ENCODE results near the gene NRIP1. TPM values are rescaled to one million over a fixed set of nuclear protein-coding genes. Genes with fewer than 3 reads are reported as not detected.
A peak's percentile ranks its signal among the peaks of the same experiment; 100 is the strongest.

The NRIP1 gene
- total RNA-seq = 11.4 and 11.7 TPM in 2 replicates

- Mint-ChIP-seq H3K36me3 (ENCODE audit: low read depth) (no peaks in the 10 kb centered on the region), H3K27ac (peak within 1 kb of the TSS; percentile 88), H3K9me3 (no peaks in the 10 kb centered on the region), H3K4me1 (ENCODE audit: low read depth) (peaks cover 52% of the 10 kb centered on the region), H3K27me3 (ENCODE audit: insufficient read depth) (peaks cover 25% of the 10 kb centered on the region), H3K4me3 (peak within 1 kb of the TSS; percentile 93)
- intact Hi-C loops (cut with micrococcal nuclease) = loop anchor here (1.0 to 10.0 kb wide), 11 partner anchors 30 to 847 kb away; partner anchors contain the start of genes HSPA13, RBM11 and SAMSN1
- DNase-seq (ENCODE audit: low spot score) = peak; percentile 80
Observed at GRCh38 chr21:15064576-15065391, at the start of gene NRIP1. NRIP1 (minus strand) TSS chr21:15065000; CDS start chr21:14968192, 96,808 bp downstream.

- Mint-ChIP-seq H3K36me3 (ENCODE audit: low read depth) (no peaks in the 10 kb centered on the region), H3K27ac (no peak overlapping the region), H3K27me3 (ENCODE audit: insufficient read depth) (peaks cover 4% of the 10 kb centered on the region), H3K9me3 (no peaks in the 10 kb centered on the region), H3K4me3 (no peak overlapping the region), H3K4me1 (ENCODE audit: low read depth) (no peaks in the 10 kb centered on the region)
- intact Hi-C loops (cut with micrococcal nuclease) = no loop called here
- no peak for DNase-seq (ENCODE audit: low spot score)
Observed at GRCh38 chr21:15112858-15113257, 48.1 kb upstream of the NRIP1 start.

GRCh38 chr21:15108801-15109200, 44.0 kb upstream of the NRIP1 start:
- Mint-ChIP-seq H3K4me3 (no peak overlapping the region), H3K36me3 (ENCODE audit: low read depth) (no peaks in the 10 kb centered on the region), H3K4me1 (ENCODE audit: low read depth) (no peaks in the 10 kb centered on the region), H3K9me3 (no peaks in the 10 kb centered on the region), H3K27me3 (ENCODE audit: insufficient read depth) (peaks cover 2% of the 10 kb centered on the region), H3K27ac (no peak overlapping the region)
- DNase-seq (ENCODE audit: low spot score) = no peak
- intact Hi-C loops (cut with micrococcal nuclease) = no loop called here

- no peak overlapping the region for H3K27ac Mint-ChIP-seq
- DNase-seq (ENCODE audit: low spot score) = no peak
- H3K4me3 Mint-ChIP-seq = no peak overlapping the region
- no peaks in the 10 kb centered on the region for H3K4me1 Mint-ChIP-seq (ENCODE audit: low read depth)
- no peaks in the 10 kb centered on the region for H3K9me3 Mint-ChIP-seq
- H3K36me3 Mint-ChIP-seq (ENCODE audit: low read depth) = no peaks in the 10 kb centered on the region
- no peaks in the 10 kb centered on the region for H3K27me3 Mint-ChIP-seq (ENCODE audit: insufficient read depth)
- intact Hi-C loops (cut with micrococcal nuclease) = no loop called here
Observed at GRCh38 chr21:15104470-15104869, 39.7 kb upstream of the NRIP1 start.

- intact Hi-C loops (cut with micrococcal nuclease) = no loop called here
- no peak for DNase-seq (ENCODE audit: low spot score)
- no peaks in the 10 kb centered on the region for H3K4me1 Mint-ChIP-seq (ENCODE audit: low read depth)
- no peaks in the 10 kb centered on the region for H3K27me3 Mint-ChIP-seq (ENCODE audit: insufficient read depth)
- no peaks in the 10 kb centered on the region for H3K9me3 Mint-ChIP-seq
- H3K36me3 Mint-ChIP-seq (ENCODE audit: low read depth) = no peaks in the 10 kb centered on the region
- no peak overlapping the region for H3K4me3 Mint-ChIP-seq
- no peak overlapping the region for H3K27ac Mint-ChIP-seq
Observed at GRCh38 chr21:15098908-15099307, 34.1 kb upstream of the NRIP1 start.

- Mint-ChIP-seq H3K4me3 (no peak overlapping the region), H3K27me3 (ENCODE audit: insufficient read depth) (no peaks in the 10 kb centered on the region), H3K9me3 (no peaks in the 10 kb centered on the region), H3K36me3 (ENCODE audit: low read depth) (no peaks in the 10 kb centered on the region), H3K27ac (no peak overlapping the region), H3K4me1 (ENCODE audit: low read depth) (no peaks in the 10 kb centered on the region)
- intact Hi-C loops (cut with micrococcal nuclease) = no loop called here
- DNase-seq (ENCODE audit: low spot score) = no peak
Observed at GRCh38 chr21:15098181-15098580, 33.4 kb upstream of the NRIP1 start.

- no peak for DNase-seq (ENCODE audit: low spot score)
- H3K9me3 Mint-ChIP-seq = no peaks in the 10 kb centered on the region
- H3K36me3 Mint-ChIP-seq (ENCODE audit: low read depth) = no peaks in the 10 kb centered on the region
- no peak overlapping the region for H3K4me3 Mint-ChIP-seq
- intact Hi-C loops (cut with micrococcal nuclease) = no loop called here
- no peaks in the 10 kb centered on the region for H3K4me1 Mint-ChIP-seq (ENCODE audit: low read depth)
- no peak overlapping the region for H3K27ac Mint-ChIP-seq
- no peaks in the 10 kb centered on the region for H3K27me3 Mint-ChIP-seq (ENCODE audit: insufficient read depth)
Observed at GRCh38 chr21:15097580-15097979, 32.8 kb upstream of the NRIP1 start.

- Mint-ChIP-seq H3K27me3 (ENCODE audit: insufficient read depth) (no peaks in the 10 kb centered on the region), H3K36me3 (ENCODE audit: low read depth) (no peaks in the 10 kb centered on the region)
- intact Hi-C loops (cut with micrococcal nuclease) = no loop called here
Observed at GRCh38 chr21:15096146-15096545, 31.3 kb upstream of the NRIP1 start.

GRCh38 chr21:15095326-15095725, 30.5 kb upstream of the NRIP1 start:
- no peaks in the 10 kb centered on the region for H3K27me3 Mint-ChIP-seq (ENCODE audit: insufficient read depth)
- DNase-seq (ENCODE audit: low spot score) = no peak
- no peaks in the 10 kb centered on the region for H3K4me1 Mint-ChIP-seq (ENCODE audit: low read depth)
- intact Hi-C loops (cut with micrococcal nuclease) = no loop called here
- H3K27ac Mint-ChIP-seq = no peak overlapping the region
- H3K4me3 Mint-ChIP-seq = no peak overlapping the region
- H3K36me3 Mint-ChIP-seq (ENCODE audit: low read depth) = no peaks in the 10 kb centered on the region
- H3K9me3 Mint-ChIP-seq = no peaks in the 10 kb centered on the region

More at GRCh38 chr21:15096146-15096545, 31.3 kb upstream of the NRIP1 start:
- Mint-ChIP-seq H3K9me3 (no peaks in the 10 kb centered on the region), H3K27ac (no peak overlapping the region), H3K4me3 (no peak overlapping the region), H3K4me1 (ENCODE audit: low read depth) (no peaks in the 10 kb centered on the region)
- no peak for DNase-seq (ENCODE audit: low spot score)

GRCh38 chr21:15094706-15095105, 29.9 kb upstream of the NRIP1 start:
- Mint-ChIP-seq H3K4me3 (no peak overlapping the region), H3K9me3 (no peaks in the 10 kb centered on the region), H3K4me1 (ENCODE audit: low read depth) (no peaks in the 10 kb centered on the region), H3K36me3 (ENCODE audit: low read depth) (no peaks in the 10 kb centered on the region), H3K27me3 (ENCODE audit: insufficient read depth) (no peaks in the 10 kb centered on the region), H3K27ac (no peak overlapping the region)
- intact Hi-C loops (cut with micrococcal nuclease) = no loop called here
- no peak for DNase-seq (ENCODE audit: low spot score)

- no peaks in the 10 kb centered on the region for H3K27me3 Mint-ChIP-seq (ENCODE audit: insufficient read depth)
- H3K4me3 Mint-ChIP-seq = no peak overlapping the region
- no peaks in the 10 kb centered on the region for H3K9me3 Mint-ChIP-seq
- intact Hi-C loops (cut with micrococcal nuclease) = no loop called here
- H3K4me1 Mint-ChIP-seq (ENCODE audit: low read depth) = no peaks in the 10 kb centered on the region
- H3K27ac Mint-ChIP-seq = no peak overlapping the region
- DNase-seq (ENCODE audit: low spot score) = no peak
- H3K36me3 Mint-ChIP-seq (ENCODE audit: low read depth) = no peaks in the 10 kb centered on the region
Observed at GRCh38 chr21:15093216-15093615, 28.4 kb upstream of the NRIP1 start.

GRCh38 chr21:15092745-15093144, 27.9 kb upstream of the NRIP1 start:
- no peaks in the 10 kb centered on the region for H3K36me3 Mint-ChIP-seq (ENCODE audit: low read depth)
- intact Hi-C loops (cut with micrococcal nuclease) = no loop called here
- no peak overlapping the region for H3K4me3 Mint-ChIP-seq
- no peaks in the 10 kb centered on the region for H3K9me3 Mint-ChIP-seq
- H3K27ac Mint-ChIP-seq = no peak overlapping the region
- no peaks in the 10 kb centered on the region for H3K27me3 Mint-ChIP-seq (ENCODE audit: insufficient read depth)
- no peaks in the 10 kb centered on the region for H3K4me1 Mint-ChIP-seq (ENCODE audit: low read depth)
- DNase-seq (ENCODE audit: low spot score) = no peak

- no peak for DNase-seq (ENCODE audit: low spot score)
- Mint-ChIP-seq H3K36me3 (ENCODE audit: low read depth) (no peaks in the 10 kb centered on the region), H3K27ac (no peak overlapping the region), H3K9me3 (no peaks in the 10 kb centered on the region), H3K4me1 (ENCODE audit: low read depth) (no peaks in the 10 kb centered on the region), H3K27me3 (ENCODE audit: insufficient read depth) (no peaks in the 10 kb centered on the region), H3K4me3 (no peak overlapping the region)
- intact Hi-C loops (cut with micrococcal nuclease) = no loop called here
Observed at GRCh38 chr21:15090390-15090789, 25.6 kb upstream of the NRIP1 start.

Measured in activated T-helper 1 cell treated with anti-CD3 and anti-CD28 coated beads, Interleukin-12 subunit alpha, Interleukin-12 subunit beta, Interleukin-2, Interleukin-4 antibody, amounts not matched to agents 30 ng/mL and 10 ng/mL and 1 ng/mL, durations not matched to agents 14 hours and 24 hours and 36 hours (primary cell).